ENCODE measurements around the gene CRNKL1.

DNA sequence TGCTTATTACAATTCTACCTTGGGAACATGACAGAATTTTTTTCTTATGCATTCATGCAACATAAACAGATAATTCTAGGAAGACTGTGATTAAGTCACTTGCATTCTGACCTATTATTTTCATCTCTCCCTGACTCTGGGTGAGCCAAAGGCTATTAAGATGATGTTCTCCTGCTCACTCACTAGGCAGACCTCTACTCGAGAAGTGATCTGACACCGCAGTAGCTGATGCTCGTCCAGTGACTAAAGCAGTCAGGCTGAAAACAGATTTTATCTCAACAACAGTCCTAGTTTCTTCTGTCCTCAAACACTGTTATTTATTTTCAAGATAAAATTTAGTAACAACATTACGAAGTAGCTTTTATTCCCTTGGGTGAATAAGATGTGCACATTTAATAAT lies 17.8 kb downstream of the CRNKL1 start:
- TF ChIP-seq, protein P1, sequence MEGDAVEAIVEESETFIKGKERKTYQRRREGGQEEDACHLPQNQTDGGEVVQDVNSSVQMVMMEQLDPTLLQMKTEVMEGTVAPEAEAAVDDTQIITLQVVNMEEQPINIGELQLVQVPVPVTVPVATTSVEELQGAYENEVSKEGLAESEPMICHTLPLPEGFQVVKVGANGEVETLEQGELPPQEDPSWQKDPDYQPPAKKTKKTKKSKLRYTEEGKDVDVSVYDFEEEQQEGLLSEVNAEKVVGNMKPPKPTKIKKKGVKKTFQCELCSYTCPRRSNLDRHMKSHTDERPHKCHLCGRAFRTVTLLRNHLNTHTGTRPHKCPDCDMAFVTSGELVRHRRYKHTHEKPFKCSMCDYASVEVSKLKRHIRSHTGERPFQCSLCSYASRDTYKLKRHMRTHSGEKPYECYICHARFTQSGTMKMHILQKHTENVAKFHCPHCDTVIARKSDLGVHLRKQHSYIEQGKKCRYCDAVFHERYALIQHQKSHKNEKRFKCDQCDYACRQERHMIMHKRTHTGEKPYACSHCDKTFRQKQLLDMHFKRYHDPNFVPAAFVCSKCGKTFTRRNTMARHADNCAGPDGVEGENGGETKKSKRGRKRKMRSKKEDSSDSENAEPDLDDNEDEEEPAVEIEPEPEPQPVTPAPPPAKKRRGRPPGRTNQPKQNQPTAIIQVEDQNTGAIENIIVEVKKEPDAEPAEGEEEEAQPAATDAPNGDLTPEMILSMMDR (conservative IDR thresholded peaks at IDR 0.05; ENCODE audit: low read length), result no peak
- no peak for TF ChIP-seq EZH2phosphoT487 (IDR thresholded peaks at IDR 0.05; ENCODE audit: borderline replicate concordance, low read depth, low read length)
